ENCODE results near the gene PPP6R2.

- TF ChIP-seq, protein P1, sequence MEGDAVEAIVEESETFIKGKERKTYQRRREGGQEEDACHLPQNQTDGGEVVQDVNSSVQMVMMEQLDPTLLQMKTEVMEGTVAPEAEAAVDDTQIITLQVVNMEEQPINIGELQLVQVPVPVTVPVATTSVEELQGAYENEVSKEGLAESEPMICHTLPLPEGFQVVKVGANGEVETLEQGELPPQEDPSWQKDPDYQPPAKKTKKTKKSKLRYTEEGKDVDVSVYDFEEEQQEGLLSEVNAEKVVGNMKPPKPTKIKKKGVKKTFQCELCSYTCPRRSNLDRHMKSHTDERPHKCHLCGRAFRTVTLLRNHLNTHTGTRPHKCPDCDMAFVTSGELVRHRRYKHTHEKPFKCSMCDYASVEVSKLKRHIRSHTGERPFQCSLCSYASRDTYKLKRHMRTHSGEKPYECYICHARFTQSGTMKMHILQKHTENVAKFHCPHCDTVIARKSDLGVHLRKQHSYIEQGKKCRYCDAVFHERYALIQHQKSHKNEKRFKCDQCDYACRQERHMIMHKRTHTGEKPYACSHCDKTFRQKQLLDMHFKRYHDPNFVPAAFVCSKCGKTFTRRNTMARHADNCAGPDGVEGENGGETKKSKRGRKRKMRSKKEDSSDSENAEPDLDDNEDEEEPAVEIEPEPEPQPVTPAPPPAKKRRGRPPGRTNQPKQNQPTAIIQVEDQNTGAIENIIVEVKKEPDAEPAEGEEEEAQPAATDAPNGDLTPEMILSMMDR (IDR thresholded peaks at IDR 0.05) = no peak
- TF ChIP-seq POLR2A (IDR thresholded peaks at IDR 0.05) = no peak
Measured at GRCh38 chr22:50294319-50294656, 48.8 kb upstream of the PPP6R2 start.
